ENCODE measurements around the gene NACA2.

DNA sequence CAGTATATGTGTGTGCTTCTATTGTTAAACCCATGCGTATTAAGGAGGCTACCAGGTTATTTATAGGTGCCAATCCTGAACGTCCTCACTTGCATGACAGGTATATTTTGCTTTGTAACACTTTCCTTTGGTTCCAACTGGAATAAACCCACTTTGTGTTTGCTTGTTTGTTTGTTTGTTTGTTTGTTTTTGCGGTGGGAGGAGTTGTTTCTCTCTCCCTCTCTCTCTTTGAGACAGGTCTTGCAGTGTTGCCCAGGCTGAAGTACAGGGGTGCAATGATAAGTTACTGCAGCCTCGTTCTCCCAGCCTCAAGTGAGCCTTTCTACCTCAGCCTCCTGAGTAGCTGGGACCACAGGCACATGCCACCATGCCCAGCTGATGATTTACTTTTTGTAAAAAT, 28.7 kb downstream of the NACA2 start:
- TF ChIP-seq POLR2A (IDR thresholded peaks at IDR 0.05) = no peak
- TF ChIP-seq, protein P1, sequence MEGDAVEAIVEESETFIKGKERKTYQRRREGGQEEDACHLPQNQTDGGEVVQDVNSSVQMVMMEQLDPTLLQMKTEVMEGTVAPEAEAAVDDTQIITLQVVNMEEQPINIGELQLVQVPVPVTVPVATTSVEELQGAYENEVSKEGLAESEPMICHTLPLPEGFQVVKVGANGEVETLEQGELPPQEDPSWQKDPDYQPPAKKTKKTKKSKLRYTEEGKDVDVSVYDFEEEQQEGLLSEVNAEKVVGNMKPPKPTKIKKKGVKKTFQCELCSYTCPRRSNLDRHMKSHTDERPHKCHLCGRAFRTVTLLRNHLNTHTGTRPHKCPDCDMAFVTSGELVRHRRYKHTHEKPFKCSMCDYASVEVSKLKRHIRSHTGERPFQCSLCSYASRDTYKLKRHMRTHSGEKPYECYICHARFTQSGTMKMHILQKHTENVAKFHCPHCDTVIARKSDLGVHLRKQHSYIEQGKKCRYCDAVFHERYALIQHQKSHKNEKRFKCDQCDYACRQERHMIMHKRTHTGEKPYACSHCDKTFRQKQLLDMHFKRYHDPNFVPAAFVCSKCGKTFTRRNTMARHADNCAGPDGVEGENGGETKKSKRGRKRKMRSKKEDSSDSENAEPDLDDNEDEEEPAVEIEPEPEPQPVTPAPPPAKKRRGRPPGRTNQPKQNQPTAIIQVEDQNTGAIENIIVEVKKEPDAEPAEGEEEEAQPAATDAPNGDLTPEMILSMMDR (IDR thresholded peaks at IDR 0.05) = no peak
